ENCODE data around the gene PLAC9. TPM values are rescaled to one million over a fixed set of nuclear protein-coding genes. Genes with fewer than 3 reads are reported as not detected.

The PLAC9 gene, protein sequence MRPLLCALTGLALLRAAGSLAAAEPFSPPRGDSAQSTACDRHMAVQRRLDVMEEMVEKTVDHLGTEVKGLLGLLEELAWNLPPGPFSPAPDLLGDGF
- 16.6 and 23.6 TPM in 2 replicates for total RNA-seq

DNA sequence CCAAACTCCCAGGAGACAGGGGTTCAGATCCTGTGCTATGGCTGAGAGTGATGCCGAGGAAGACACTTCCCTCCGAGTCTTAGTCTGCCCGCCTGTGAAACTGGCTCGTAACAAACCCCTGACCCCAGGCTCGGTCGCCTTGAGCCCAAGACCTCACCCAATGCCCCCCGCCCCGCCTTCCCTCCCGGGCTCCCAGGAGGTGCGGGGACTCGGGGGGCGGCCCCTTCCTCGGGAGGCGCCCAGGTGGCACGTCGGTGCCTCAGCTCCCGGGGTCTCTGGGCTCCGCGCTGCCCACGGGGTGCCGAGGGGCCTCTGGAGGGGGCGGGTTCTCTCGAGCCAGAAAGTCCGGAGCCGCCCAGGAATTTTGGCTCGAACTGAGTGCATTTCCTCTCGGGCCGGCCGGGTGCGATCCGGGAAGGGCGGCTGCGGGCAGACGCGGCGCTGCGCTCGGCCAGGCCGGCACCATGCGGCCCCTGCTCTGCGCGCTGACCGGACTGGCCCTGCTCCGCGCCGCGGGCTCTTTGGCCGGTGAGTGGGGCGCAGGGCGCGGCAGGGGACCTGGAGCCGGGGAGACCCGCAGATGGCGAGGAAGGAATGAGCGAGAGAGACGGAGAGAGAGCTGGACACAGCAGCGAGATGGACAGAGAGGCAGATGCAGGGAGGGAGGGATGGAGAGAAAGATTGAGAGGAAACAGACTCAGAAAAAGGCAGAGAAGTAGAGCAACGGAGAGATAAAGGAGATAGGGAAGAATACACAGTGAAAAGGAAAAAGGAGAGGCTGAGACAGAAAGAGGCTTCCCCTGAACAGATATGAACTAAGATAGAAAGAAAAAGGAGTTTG lies at the start of gene PLAC9:
Gene PLAC9 (plus strand): TSS at position 432 of the 841 bp plus-strand sequence. CDS start 33 bp downstream, at position 465.

Other genes with a start within 250 kb of the PLAC9 start
- gene SFTPD, start 183.6 kb upstream of the PLAC9 start, total RNA-seq: under 0.01 TPM in 1 of 2 replicates, not detected in the other
- gene TMEM254, start 54.1 kb upstream of the PLAC9 start, total RNA-seq: 10.1 and 14.0 TPM in 2 replicates
- gene ANXA11, start 72.8 kb downstream of the PLAC9 start, total RNA-seq: 203 and 206 TPM in 2 replicates
- not detected in 2 replicates for gene MAT1A, start 156.9 kb downstream of the PLAC9 start, total RNA-seq
- gene DYDC1, start 224.0 kb downstream of the PLAC9 start, total RNA-seq: not detected in 2 replicates
- not detected in 2 replicates for gene DYDC2, start 224.1 kb downstream of the PLAC9 start, total RNA-seq